HG03571 (cell line): ENCODE measurements around the gene ALPL.

Source experiments
- ATAC-seq: cut with Tn5 transposase; IDR thresholded peaks from one replicate; pipeline ENCODE4 v1.9.1; 2021; ENCODE audit not compliant: unreplicated experiment

The ALPL gene

GRCh38 chr1:21596174-21596573, 87.0 kb downstream of the ALPL start:
- no peak for ATAC-seq

- no peak for ATAC-seq
Observed at GRCh38 chr1:21596628-21597027, 87.4 kb downstream of the ALPL start.

DNA sequence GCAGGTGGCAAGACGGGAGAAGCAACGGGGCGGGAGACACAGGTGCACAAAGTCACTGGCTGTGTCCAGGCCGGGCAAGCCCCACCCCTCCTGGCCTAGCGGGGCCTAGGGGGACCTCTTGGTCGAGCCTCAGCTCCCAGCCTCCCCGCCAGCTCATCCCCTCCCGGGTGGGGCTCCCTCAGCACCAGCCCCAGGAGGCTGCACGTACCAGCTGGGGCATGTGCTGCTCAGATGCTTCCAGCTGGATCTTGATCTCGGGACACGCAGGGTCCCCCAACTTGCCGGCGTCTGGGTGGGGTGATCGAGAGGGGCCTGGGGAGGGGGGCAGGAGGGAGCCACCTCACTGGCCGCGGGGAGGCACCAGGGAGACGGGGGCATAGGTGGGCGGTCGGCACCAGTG, 88.5 kb downstream of the ALPL start:
- no peak for ATAC-seq

DNA sequence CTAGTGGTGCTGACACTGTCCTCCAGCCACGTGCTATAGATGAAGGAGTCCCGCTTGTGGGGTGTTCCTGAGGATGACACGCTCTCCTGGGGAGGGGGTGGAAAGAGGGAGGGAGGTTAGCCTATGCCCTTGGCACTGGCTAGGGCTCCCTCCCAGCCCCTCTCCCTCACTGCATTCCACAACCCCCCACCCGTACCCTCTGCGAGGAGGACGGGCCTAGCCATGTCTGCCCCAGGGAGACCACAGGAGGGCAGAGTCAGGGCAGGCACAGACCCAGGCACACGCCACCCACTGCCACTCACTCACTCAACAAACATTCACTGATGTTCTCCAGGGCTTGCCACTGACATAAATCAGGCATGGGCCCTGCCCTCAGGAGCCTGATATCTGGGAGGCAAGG, 89.2 kb downstream of the ALPL start:
- ATAC-seq = no peak

- no peak for ATAC-seq
Observed at GRCh38 chr1:21598904-21599303, 89.7 kb downstream of the ALPL start.

GRCh38 chr1:21599402-21599801, 90.2 kb downstream of the ALPL start:
- ATAC-seq = no peak

DNA sequence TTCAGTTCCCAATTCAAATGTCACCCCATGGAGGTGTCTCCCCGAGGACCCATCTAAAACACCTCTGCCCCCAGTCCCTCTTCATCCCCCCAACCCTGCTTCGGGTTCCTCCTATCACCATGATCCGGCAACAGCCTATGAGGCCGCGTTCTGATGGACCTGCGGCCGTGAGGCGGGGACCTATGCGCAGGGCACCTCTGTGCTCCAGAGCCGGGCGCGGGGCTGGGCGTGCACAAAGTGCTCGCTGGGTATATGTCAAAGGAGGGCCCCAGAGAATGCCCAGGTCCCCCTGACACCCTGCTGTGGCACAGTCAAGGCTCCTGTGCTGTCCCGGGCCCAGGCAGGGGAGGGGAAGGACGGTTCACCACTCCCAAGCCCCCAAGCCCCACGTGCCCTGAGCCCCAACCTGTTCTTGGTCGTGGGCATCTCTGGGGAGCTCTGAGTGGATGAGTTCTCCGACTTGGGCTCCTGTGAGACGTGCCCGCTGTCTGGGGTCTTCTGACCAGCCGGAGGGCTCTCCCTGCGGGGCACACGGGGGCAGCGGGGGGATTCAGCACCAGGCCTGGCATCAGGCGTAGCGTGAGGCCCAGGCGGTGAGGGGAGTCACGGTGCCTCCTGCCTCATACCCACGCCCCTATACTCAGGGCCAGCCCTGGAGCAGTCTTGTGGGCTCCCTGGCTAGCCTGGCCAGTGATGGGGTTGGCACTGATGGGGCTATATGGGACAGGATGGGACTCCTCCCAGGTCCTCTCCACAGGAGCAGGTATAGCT, 92.2 kb downstream of the ALPL start:
- ATAC-seq = no peak

- no peak for ATAC-seq
Observed at GRCh38 chr1:21603177-21604138, 94.2 kb downstream of the ALPL start.

DNA sequence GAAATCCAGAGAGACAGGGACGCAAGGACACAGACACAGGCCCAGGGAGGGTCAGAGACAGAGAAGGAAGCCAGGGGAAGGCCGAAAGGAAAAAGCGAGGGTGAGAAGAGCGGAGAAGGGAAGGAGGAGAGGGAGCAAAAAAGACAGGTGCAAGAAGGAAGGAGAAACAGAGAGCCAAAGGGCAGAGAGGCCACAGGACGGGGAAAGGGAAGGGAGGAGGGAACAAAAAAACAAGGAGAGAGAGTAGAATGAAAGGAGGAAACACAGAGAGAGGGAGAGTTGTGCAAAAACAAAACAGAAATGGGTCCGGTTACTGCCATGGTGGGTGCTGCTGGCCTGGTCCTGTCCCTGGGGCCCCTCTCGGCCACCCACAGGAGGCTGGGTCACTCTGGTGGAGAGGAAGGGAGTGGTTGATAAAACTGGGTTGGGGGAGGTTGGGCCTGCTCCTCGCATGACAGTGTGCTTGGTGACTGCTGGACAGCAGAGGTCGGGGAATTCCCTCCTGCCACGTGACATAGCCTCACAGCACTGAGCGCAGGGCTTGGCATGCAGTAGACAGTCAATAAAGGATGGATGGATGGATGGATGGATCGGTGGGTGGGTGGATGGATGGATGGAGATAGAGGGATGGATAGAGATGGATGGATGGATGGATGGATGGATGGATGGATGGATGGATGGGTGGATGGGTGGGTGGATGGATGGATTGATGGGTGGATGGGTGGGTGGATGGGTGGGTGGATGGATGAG, 95.2 kb downstream of the ALPL start:
- ATAC-seq = no peak

DNA sequence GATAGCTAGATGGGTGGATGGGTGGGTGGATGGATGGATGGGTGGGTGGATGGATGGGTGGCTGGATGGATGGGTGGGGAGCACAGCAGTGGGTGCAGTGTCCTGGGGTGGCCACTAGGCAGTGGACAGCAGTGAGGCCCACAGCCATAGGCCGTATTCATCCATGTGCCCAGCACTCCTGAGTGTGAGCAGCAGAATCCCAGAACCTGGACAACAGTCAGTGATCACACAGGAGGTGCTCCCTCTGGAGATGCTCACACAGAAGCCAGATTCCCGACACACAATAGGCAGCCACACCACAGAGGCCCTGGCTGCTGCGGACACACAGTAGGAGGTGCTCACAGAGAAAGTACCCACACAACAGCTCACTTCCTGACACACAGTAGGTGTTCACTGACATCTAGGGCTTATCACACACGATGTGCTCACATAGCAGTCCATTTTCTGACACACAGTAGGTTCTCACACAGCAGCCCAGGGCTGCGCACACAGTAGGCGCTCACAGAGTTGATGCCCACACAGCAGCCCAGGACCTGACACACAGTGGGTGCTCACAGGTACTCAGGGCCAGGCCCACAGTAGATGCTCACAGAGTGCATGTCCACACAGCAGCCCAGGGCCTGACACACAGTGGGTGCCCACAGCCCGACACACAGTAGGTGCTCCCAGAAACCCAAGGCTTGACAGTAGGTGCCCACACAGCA, 95.9 kb downstream of the ALPL start:
- no peak for ATAC-seq

DNA sequence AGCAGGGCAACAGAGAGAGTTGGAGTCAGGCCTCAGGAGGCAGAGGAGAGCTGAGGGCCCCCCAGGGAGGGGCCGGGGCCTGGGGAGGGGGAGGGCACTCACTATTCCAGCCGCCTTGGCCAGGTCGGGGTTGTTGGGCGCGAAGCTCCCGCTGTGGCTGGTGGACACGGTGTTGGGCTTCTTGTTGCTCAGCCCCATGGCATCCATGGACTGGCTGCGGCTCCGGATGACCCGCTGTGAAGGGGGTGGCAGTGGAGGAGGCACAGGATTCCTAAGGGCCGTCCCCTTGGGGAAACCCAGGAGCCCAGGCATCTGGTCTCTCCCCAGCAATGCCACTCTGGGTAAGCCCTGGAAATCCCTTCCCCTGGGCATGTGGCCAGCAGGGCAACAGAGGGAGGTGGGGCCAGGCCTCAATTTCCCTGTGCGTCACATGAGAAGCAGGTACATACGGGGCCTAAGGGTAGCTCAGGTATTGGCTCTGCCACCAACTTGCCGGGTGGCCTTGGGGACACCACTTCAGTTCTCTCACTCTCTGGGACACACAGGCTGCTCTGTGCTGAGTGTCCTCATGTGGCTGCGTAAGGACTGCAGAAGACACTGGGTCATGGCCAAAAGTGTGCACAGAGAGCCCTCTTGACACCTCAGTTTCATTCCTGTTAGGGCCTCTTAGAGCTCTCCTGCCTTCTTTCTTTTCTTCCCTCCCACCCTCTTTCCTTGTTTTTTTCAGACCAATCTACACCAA, 96.9 kb downstream of the ALPL start:
- no peak for ATAC-seq

- ATAC-seq = no peak
Observed at GRCh38 chr1:21607549-21608529, 98.6 kb downstream of the ALPL start.

GRCh38 chr1:21608798-21609197, 99.6 kb downstream of the ALPL start:
- no peak for ATAC-seq

DNA sequence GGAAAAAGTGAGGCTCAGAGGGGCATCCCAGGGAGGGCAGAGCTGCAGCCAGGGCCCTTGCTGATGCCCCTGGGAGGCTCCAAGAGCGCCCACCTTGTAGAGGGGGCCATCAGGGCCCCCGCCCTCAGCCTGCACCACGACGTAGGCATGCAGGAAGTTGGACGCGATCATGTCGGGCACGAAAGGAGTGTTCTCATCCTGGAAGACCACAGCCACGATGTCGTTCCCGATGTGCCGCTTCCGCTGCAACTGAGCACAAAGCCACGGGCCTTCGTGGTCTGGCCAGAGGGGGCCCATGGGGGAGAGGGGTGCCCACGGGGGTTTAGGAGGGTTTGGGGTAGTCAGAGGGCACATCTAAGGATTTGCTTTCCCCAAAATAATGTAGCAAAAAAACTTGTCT, 100.8 kb downstream of the ALPL start:
- no peak for ATAC-seq

GRCh38 chr1:21610989-21611785, 102.0 kb downstream of the ALPL start:
- ATAC-seq = no peak

- ATAC-seq = no peak
Observed at GRCh38 chr1:21612057-21612456, 102.8 kb downstream of the ALPL start.

DNA sequence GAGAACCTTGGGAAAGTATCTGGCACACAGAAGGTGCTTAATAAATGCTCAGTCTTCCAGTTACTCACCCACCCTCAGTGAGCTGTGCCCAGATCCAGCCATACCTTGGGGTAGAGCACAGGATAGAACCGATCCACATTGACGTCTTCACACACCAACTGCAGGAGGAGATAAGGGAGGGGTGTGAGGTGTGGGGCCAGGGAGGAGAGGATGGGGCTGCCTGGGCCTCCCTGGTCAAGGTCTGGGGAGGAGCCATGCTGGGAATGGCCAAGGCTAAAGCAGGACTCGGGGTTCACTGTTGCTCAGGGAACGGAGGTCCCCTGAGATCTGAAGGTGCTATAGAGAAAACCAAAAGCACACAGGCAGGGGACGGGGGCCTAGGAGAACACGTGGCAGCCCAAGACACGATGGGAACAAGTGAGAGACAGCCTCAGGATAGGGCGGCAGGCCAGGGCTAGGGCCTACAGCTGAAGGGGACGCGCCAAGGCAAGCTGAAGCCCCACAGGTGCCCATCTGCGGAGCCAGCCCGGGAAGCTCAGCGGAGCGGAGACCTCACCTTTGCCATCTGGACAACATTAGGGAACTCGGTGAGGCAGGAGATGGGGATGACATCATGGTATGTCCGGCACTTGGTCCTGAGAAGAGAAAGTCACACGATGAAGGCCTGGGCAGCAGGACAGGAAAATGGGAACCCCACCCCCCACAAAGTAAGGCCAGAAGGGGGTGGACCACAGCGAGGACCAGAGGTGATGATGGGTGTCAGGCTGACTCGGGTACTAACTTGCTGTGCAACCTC, 104.0 kb downstream of the ALPL start:
- no peak for ATAC-seq
